HepG2 (cell line): Measurements from ENCODE around the gene SPCS2. TPM values are rescaled to one million over a fixed set of nuclear protein-coding genes. Genes with fewer than 3 reads are reported as not detected.

Experiments
- ATAC-seq: fragments of 200-7000 bp; cut with Tn5 transposase; 3 replicates; pipeline ENCODE4 v1.9.1; 2020; ENCODE audit warnings: mild to moderate bottlenecking, moderate library complexity
- BruUV-seq: library from RNA; stranded (reverse); fragments of 400-500 nt; replicated peaks from 2 replicates; lab custom pipeline; 2021; lab: Mats Ljungman, UMichigan
- CTCF ChIA-PET: fragments of 300-600 bp; formaldehyde crosslinking; extraction: SDS; loops from one replicate; lab custom pipeline; 2021; ENCODE audit warnings: low total read pairs, inconsistent platforms, low intra/inter-chr PET ratio; lab: Yijun Ruan, JAX
- POLR2A ChIA-PET: fragments of 350-600 bp; sonication (Branson Sonifier 250); formaldehyde crosslinking; loops from one replicate; lab custom pipeline; 2020; ENCODE audit warnings: antibody characterized with exemption, inconsistent platforms; lab: Yijun Ruan, JAX
- DNase-seq: peaks from one replicate; pipeline ENCODE4 v3.0.0-alpha.2; 2015; ENCODE audit warnings: low spot score
- FAIRE-seq: peaks from 3 replicates; lab custom pipeline; 2011; peaks lifted over from hg19 to GRCh38; lab: Jason Lieb, UNC
- H2AFZ ChIP-seq: one replicate; pipeline ENCODE4 v1.6.1; 2011; ENCODE audit warnings: low read length, inconsistent platforms
- H3K27ac ChIP-seq: fragments of 300-600 bp; 3 replicates; pipeline ENCODE4 v1.8.0; 2011; ENCODE audit warnings: mixed run types, mild to moderate bottlenecking, mixed read lengths, low read length, inconsistent platforms; ENCODE audit not compliant: insufficient read depth; ENCODE audit errors: extremely low read length
- H3K27me3 ChIP-seq, 2 experiments: fragments of 200-600 bp in 1 of 2; 2 replicates in 1 of 2; 3 replicates in 1 of 2; pipeline versions ENCODE4 v1.6.0 to v1.8.0; 2011; ENCODE audit warnings: low read length in 2 of 2, mild to moderate bottlenecking in 2 of 2, moderate library complexity in 2 of 2, inconsistent platforms in 1 of 2; ENCODE audit not compliant: insufficient read depth in 2 of 2, control insufficient read depth in 1 of 2
- H3K36me3 ChIP-seq, 2 experiments: fragments of 200-600 bp in 1 of 2; replicated peaks in 1 of 2; 2 replicates in 1 of 2; 3 replicates in 1 of 2; pipeline versions ENCODE4 v1.5.1 to v1.8.0; 2011; ENCODE audit warnings: low read length in 2 of 2, inconsistent platforms in 1 of 2; ENCODE audit not compliant: insufficient read depth in 2 of 2, control insufficient read depth in 1 of 2
- H3K4me1 ChIP-seq: 2 replicates; pipeline ENCODE4 v1.5.1; 2012; ENCODE audit warnings: low read length, inconsistent platforms; ENCODE audit not compliant: insufficient read depth
- H3K4me2 ChIP-seq: 2 replicates; pipeline ENCODE4 v1.6.0; 2011; ENCODE audit warnings: low read depth, low read length, inconsistent platforms
- H3K4me3 ChIP-seq, 3 experiments: fragments of 200-600 bp in 1 of 3; sonication (generic), shearing (Covaris generic) in 1 of 3; replicated peaks in 1 of 3; 2 replicates each; pipeline ENCODE4 v1.5.1; 2011 to 2016; ENCODE audit warnings: low read length in 3 of 3, inconsistent platforms in 2 of 3, low read depth in 2 of 3, mild to moderate bottlenecking in 2 of 3, control low read depth in 1 of 3, mixed read lengths in 1 of 3; ENCODE audit not compliant: insufficient read depth in 1 of 3
- H3K79me2 ChIP-seq: one replicate; pipeline ENCODE4 v1.6.1; 2011; ENCODE audit warnings: low read length, inconsistent platforms; ENCODE audit not compliant: insufficient read depth
- H3K9ac ChIP-seq: 2 replicates; pipeline ENCODE4 v1.6.0; 2011; ENCODE audit warnings: mild to moderate bottlenecking, low read depth, low read length, inconsistent platforms; ENCODE audit not compliant: insufficient read depth
- H3K9me3 ChIP-seq: 2 replicates; pipeline ENCODE4 v1.5.1; 2012; ENCODE audit warnings: mild to moderate bottlenecking, low read length
- H4K20me1 ChIP-seq: 2 replicates; pipeline ENCODE4 v1.6.0; 2011; ENCODE audit warnings: inconsistent platforms, mild to moderate bottlenecking, low read length, moderate library complexity; ENCODE audit not compliant: insufficient read depth
- ATF7 ChIP-seq, 2 experiments: fragments of 450-650 bp in 1 of 2; sonication (generic) in 1 of 2; formaldehyde crosslinking in 1 of 2; IDR thresholded peaks; 2 replicates each; pipeline versions ENCODE4 v1.4.0 to v1.6.1; 2016 to 2020; ENCODE audit warnings: antibody characterized with exemption in 1 of 2, mild to moderate bottlenecking in 1 of 2, missing genetic modification reagents in 1 of 2
- ATRX ChIP-seq: sonication (generic); formaldehyde crosslinking; IDR thresholded peaks from 2 replicates; pipeline ENCODE4 v1.4.0; 2020; ENCODE audit warnings: missing genetic modification reagents, borderline replicate concordance
- BRF2 ChIP-seq: sonication (generic); formaldehyde crosslinking; IDR thresholded peaks from 2 replicates; pipeline ENCODE4 v1.8.1; 2022; ENCODE audit warnings: mild to moderate bottlenecking, missing genetic modification reagents
- FOXO4 ChIP-seq: sonication (generic); formaldehyde crosslinking; conservative IDR thresholded peaks from 2 replicates; pipeline ENCODE4 v1.8.1; 2023; ENCODE audit warnings: missing genetic modification reagents
- ZNF446 ChIP-seq: sonication (generic); formaldehyde crosslinking; IDR thresholded peaks from 2 replicates; pipeline ENCODE4 v1.5.0; 2020; ENCODE audit warnings: mild to moderate bottlenecking, missing genetic modification reagents
- ZNF614 ChIP-seq: IDR thresholded peaks from 2 replicates; pipeline ENCODE4 v1.6.1; 2018; ENCODE audit warnings: missing biosample characterization, missing genetic modification reagents, inconsistent platforms, borderline replicate concordance
- WGBS: methylation state at CpG from one replicate; pipeline ENCODE4 v1.1.6; 2017; ENCODE audit warnings: low lambda C conversion rate; 5-methylcytosine and 5-hydroxymethylcytosine counted together
- in situ Hi-C: cut with HindIII; loops from 2 replicates; pipeline ENCODE4 v1.10.0; 2017; ENCODE audit warnings: low pct_unique_long_range_greater_than_20kb; ENCODE audit not compliant: extremely low pct_ligation_motif_present
- intact Hi-C: fragments of 100-400 bp; cut with micrococcal nuclease; formaldehyde crosslinking; loops from one replicate; pipeline ENCODE4 v1.10.0; 2022; ENCODE audit not compliant: unreplicated experiment
- polyA plus RNA-seq, 8 experiments: library from polyadenylated mRNA; depleted of rRNA in 3 of 8; stranded (reverse) in 7 of 8; unstranded in 1 of 8; fragments of >200 nt; fragmentation: Illumina TruSeq in 4 of 8; extraction: Trizol in 4 of 8; gene quantifications; 2 replicates each; pipeline versions ENCODE4 v1.2.1 to v1.2.3, GENCODE V29; 2011 to 2016; ENCODE audit warnings: low read depth in 4 of 8, missing spikeins in 1 of 8, mixed read lengths in 1 of 8; ENCODE audit not compliant: insufficient read depth in 1 of 8
- total RNA-seq, 5 experiments: library from RNA; depleted of rRNA; stranded (reverse); fragments of >200 nt; fragmentation: Illumina TruSeq; extraction: Trizol; gene quantifications; 2 replicates each; pipeline ENCODE4 v1.2.3, GENCODE V29; 2016; ENCODE audit warnings: low read depth in 1 of 5

Gene SPCS2
- total and polyA plus RNA-seq, 2 of the 13 experiments (the other 11 are each of a cell fraction or from before 2014, with no cell fraction given) = 87.3 to 142 TPM

- no peak overlapping the region for H3K4me2 ChIP-seq
- intact Hi-C loops (no loop called here), in situ Hi-C loops (no loop called here)
- ATAC-seq (no peak), FAIRE-seq (no peak), DNase-seq (no peak)
- H3K27ac ChIP-seq = no peak overlapping the region
- H3K9me3 ChIP-seq = peaks cover 6% of the 10 kb centered on the region; the same call in 1 of the 2 replicates
- no peak overlapping the region for H3K4me3 ChIP-seq
- POLR2A ChIA-PET = no interaction called here
- BruUV-seq = TSS peak; percentile 24
- WGBS = 85% methylated on average over 3 of the region's 3 CpGs
- H3K4me1 ChIP-seq = peaks cover 5% of the 10 kb centered on the region; the same call in 1 of the 2 replicates
- no peaks in the 10 kb centered on the region for H3K79me2 ChIP-seq
- no peaks in the 10 kb centered on the region for H3K27me3 ChIP-seq
- TF ChIP-seq ATF7 (IDR thresholded peaks at IDR 0.05) = no peak
- TF ChIP-seq ATF7 (CRISPR knock-in tag; IDR thresholded peaks at IDR 0.05) = no peak
- CTCF ChIA-PET = no interaction called here
- H4K20me1 ChIP-seq = no peaks in the 10 kb centered on the region
- H3K9ac ChIP-seq = no peak overlapping the region
- H2AFZ ChIP-seq = no peak overlapping the region
- H3K36me3 ChIP-seq = peaks cover 6 to 45% of the 10 kb centered on the region in 2 experiments; a peak in 4 of 5 replicates
Measured at GRCh38 chr11:74905326-74905725, 43.7 kb upstream of the SPCS2 start.

GRCh38 chr11:74909385-74909784 lies 39.7 kb upstream of the SPCS2 start:
- TF ChIP-seq ZNF614 (CRISPR knock-in tag) = no peak
- TF ChIP-seq ATRX (CRISPR knock-in tag) = no peak
- TF ChIP-seq BRF2 (CRISPR knock-in tag) = no peak
- no peak for TF ChIP-seq FOXO4 (CRISPR knock-in tag)
- TF ChIP-seq ZNF446 (CRISPR knock-in tag) = no peak
- TF ChIP-seq, all 625 proteins: peak for 0
- intact Hi-C loops = no loop called here
- Histone ChIP-seq H3K9me3 (no peaks in the 10 kb centered on the region), H3K4me1 (peaks cover 5% of the 10 kb centered on the region; the same call in 1 of the 2 replicates), H3K27ac (no peak overlapping the region), H3K36me3 (peaks cover 6 to 41% of the 10 kb centered on the region in 2 experiments; a peak in 4 of 5 replicates), H3K4me2 (no peak overlapping the region), H2AFZ (no peak overlapping the region), H3K9ac (no peak overlapping the region), H4K20me1 (no peaks in the 10 kb centered on the region), H3K79me2 (no peaks in the 10 kb centered on the region), H3K27me3 (no peaks in the 10 kb centered on the region), H3K4me3 (no peak overlapping the region)
- 95% methylated on average over 4 of the region's 4 CpGs for WGBS
- in situ Hi-C loops = no loop called here
- no peak for DNase-seq
- ATAC-seq = no peak
- POLR2A ChIA-PET = no interaction called here
- CTCF ChIA-PET = no interaction called here
- FAIRE-seq = no peak
- no TSS peak for BruUV-seq
